Measurements from ENCODE around the gene ANGPTL2.

Gene ANGPTL2

GRCh38 chr9:127078336-127078735 is 44.1 kb downstream of the ANGPTL2 start:
- DNase-seq: no peak
- Mint-ChIP-seq H3K27ac (no peak overlapping the region), H3K9me3 (no peaks in the 10 kb centered on the region), H3K4me1 (ENCODE audit: low read depth) (no peaks in the 10 kb centered on the region), H3K36me3 (ENCODE audit: low read depth) (no peaks in the 10 kb centered on the region), H3K27me3 (no peaks in the 10 kb centered on the region), H3K4me3 (no peak overlapping the region)

- Mint-ChIP-seq H3K4me3 (no peak overlapping the region), H3K27me3 (no peaks in the 10 kb centered on the region), H3K27ac (no peak overlapping the region), H3K36me3 (ENCODE audit: low read depth) (no peaks in the 10 kb centered on the region), H3K4me1 (ENCODE audit: low read depth) (no peaks in the 10 kb centered on the region), H3K9me3 (no peaks in the 10 kb centered on the region)
- no peak for DNase-seq
Measured at GRCh38 chr9:127077644-127077946, 44.8 kb downstream of the ANGPTL2 start.

GRCh38 chr9:127076860-127077643 is 45.4 kb downstream of the ANGPTL2 start:
- Mint-ChIP-seq H3K27ac (no peak overlapping the region), H3K36me3 (ENCODE audit: low read depth) (peaks cover 3% of the 10 kb centered on the region), H3K9me3 (peaks cover 3% of the 10 kb centered on the region), H3K4me3 (no peak overlapping the region), H3K27me3 (no peaks in the 10 kb centered on the region), H3K4me1 (ENCODE audit: low read depth) (no peaks in the 10 kb centered on the region)
- no peak for DNase-seq

DNA sequence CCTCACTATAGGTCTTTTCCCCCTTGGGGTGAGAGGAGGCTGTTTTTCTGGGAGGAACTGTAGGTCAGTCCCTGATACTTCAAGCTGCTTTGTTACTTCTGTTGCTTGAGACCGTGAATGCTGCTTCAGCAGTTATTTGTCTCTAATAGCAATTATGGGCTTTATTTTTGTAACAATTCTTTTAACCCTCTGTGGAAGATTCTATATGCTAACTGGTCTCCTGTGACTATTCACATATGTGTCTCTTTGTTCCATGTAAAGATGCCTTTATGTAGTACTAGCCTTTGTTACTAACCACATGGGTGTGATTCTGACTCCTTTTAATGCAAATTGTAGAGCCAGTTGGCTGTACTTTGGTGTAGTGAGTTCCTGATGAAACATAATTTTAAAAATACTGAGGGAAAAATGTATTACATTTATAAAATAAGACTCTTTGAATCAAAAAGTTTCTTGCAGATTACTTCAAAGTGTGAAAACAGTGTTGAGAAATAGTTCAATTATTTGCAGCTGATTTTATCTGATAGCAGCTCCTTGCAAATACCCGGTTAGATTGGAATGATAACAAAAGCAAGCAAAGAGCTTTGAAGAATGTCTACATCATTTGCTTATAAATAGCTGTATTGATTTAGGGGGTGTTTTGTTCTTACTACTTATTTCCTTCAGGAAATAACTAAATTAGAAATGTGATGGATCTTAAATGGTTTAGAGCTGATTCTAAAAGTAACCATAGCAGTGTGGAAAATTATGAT is 46.6 kb downstream of the ANGPTL2 start:
- Mint-ChIP-seq H3K4me3 (no peak overlapping the region), H3K27me3 (no peaks in the 10 kb centered on the region), H3K27ac (no peak overlapping the region), H3K36me3 (ENCODE audit: low read depth) (peaks cover 9% of the 10 kb centered on the region), H3K9me3 (peaks cover 10% of the 10 kb centered on the region), H3K4me1 (ENCODE audit: low read depth) (no peaks in the 10 kb centered on the region)
- no peak for DNase-seq

- no peak for DNase-seq
Measured at GRCh38 chr9:127074561-127075548, 47.6 kb downstream of the ANGPTL2 start.

GRCh38 chr9:127067603-127068220 is 54.7 kb downstream of the ANGPTL2 start:
- H3K27ac Mint-ChIP-seq: no peak overlapping the region
- no peak for DNase-seq
- no peaks in the 10 kb centered on the region for H3K27me3 Mint-ChIP-seq
- H3K36me3 Mint-ChIP-seq (ENCODE audit: low read depth): peaks cover 11% of the 10 kb centered on the region
- H3K4me3 Mint-ChIP-seq: no peak overlapping the region
- H3K4me1 Mint-ChIP-seq (ENCODE audit: low read depth): no peaks in the 10 kb centered on the region
- H3K9me3 Mint-ChIP-seq: peaks cover 10% of the 10 kb centered on the region

More at GRCh38 chr9:127074561-127075548, 47.6 kb downstream of the ANGPTL2 start:
- Mint-ChIP-seq H3K4me3 (no peak overlapping the region), H3K4me1 (ENCODE audit: low read depth) (no peaks in the 10 kb centered on the region), H3K27me3 (no peaks in the 10 kb centered on the region), H3K9me3 (peaks cover 10% of the 10 kb centered on the region), H3K27ac (no peak overlapping the region), H3K36me3 (ENCODE audit: low read depth) (peaks cover 11% of the 10 kb centered on the region)

DNA sequence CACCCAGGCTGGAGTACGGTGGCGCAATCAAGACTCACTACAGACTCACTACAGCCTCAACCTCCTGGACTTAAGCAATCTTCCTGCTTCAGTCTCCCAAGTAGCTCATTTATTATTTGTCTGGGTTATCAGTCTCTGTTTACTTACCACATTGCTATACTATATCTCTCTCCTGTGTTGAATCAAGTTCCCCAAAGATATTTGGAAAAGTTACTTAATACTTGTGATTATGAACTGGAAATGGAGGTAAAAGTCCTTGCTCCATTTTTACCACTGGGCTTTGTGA is 55.6 kb downstream of the ANGPTL2 start:
- no peaks in the 10 kb centered on the region for H3K4me1 Mint-ChIP-seq (ENCODE audit: low read depth)
- DNase-seq: no peak
- peaks cover 5% of the 10 kb centered on the region for H3K9me3 Mint-ChIP-seq
- H3K4me3 Mint-ChIP-seq: no peak overlapping the region
- no peaks in the 10 kb centered on the region for H3K27me3 Mint-ChIP-seq
- H3K27ac Mint-ChIP-seq: no peak overlapping the region
- H3K36me3 Mint-ChIP-seq (ENCODE audit: low read depth): peaks cover 5% of the 10 kb centered on the region

DNA sequence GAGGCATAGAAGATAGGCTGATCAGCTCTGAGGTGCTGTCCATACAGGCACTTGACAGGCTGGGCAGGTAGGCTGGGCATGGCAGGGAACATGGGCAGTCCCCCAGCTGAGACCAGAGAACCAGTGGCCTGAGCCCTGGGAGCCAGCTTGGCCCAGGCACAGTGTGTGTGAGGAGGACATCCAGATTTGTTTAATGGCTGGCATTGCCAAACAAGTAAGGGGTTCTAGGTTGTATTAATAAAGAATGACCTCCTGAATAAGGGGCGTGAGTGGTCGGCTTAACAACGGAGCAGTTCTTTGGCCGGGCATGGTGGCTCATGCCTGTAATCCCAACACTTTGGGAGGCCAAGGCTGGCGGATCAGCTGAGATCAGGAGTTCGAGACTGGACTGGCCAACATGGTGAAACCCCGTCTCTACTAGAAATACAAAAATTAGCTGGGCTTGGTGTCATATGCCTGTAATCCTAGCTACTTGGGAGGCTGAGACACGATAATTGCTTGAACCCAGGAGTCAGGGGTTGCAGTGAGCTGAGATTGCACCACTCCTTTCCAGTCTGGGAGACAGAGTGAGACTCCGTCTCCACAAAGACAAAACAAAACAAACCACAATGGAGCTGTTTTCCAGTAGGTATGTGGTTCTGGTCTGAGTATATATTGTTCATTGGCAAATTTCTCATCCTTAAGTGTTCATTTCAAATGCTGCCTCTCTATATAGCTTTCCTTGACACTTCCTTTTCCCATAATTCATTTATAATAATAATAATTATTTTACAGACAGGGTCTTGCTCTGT is 56.2 kb downstream of the ANGPTL2 start:
- H3K4me1 Mint-ChIP-seq (ENCODE audit: low read depth): no peaks in the 10 kb centered on the region
- peaks cover 4% of the 10 kb centered on the region for H3K36me3 Mint-ChIP-seq (ENCODE audit: low read depth)
- peaks cover 2% of the 10 kb centered on the region for H3K9me3 Mint-ChIP-seq
- no peak overlapping the region for H3K27ac Mint-ChIP-seq
- no peak for DNase-seq
- H3K27me3 Mint-ChIP-seq: no peaks in the 10 kb centered on the region
- no peak overlapping the region for H3K4me3 Mint-ChIP-seq

DNA sequence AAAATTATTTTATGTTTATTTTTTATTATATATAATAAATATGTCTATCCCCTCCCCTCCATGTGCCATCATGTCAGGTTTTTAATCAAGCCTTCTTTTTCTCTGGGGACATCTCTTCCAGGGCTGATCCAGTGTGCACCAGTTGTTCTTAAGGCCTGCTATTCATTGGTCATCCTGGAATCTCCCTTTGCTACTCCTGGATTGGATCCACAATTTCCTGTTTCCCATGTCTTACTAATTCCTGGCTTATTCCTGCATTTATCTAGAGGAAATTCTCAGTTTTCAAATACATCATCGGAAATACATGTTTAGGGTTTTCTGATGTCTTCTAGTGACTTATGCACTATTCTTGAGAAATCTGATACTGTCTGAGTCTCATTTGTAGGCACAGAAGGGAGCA is 56.8 kb downstream of the ANGPTL2 start:
- Mint-ChIP-seq H3K4me3 (no peak overlapping the region), H3K27ac (no peak overlapping the region), H3K27me3 (no peaks in the 10 kb centered on the region), H3K4me1 (ENCODE audit: low read depth) (no peaks in the 10 kb centered on the region), H3K36me3 (ENCODE audit: low read depth) (peaks cover 2% of the 10 kb centered on the region), H3K9me3 (no peaks in the 10 kb centered on the region)
- no peak for DNase-seq

DNA sequence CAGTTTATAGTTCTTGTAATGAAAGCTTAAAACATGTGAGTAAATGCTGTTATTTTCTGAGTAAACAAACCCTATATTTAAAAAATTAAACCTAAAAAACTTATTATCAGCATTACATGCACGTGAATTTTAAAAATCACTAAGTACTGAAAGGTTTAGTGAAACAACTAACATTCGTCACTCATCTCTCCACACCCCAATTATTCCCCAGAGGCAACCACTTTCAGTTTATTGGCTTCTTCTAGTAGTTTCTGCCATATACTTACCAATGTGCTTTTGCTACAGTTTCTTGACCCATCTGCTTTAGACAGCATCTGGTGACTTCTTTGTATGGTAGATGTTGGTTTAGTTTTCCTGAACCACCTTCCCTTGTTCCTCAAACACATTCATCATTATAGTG is 58.1 kb downstream of the ANGPTL2 start:
- H3K4me1 Mint-ChIP-seq (ENCODE audit: low read depth): no peaks in the 10 kb centered on the region
- no peaks in the 10 kb centered on the region for H3K36me3 Mint-ChIP-seq (ENCODE audit: low read depth)
- no peak for DNase-seq
- H3K9me3 Mint-ChIP-seq: no peaks in the 10 kb centered on the region
- H3K27me3 Mint-ChIP-seq: no peaks in the 10 kb centered on the region
- no peak overlapping the region for H3K4me3 Mint-ChIP-seq
- no peak overlapping the region for H3K27ac Mint-ChIP-seq

DNA sequence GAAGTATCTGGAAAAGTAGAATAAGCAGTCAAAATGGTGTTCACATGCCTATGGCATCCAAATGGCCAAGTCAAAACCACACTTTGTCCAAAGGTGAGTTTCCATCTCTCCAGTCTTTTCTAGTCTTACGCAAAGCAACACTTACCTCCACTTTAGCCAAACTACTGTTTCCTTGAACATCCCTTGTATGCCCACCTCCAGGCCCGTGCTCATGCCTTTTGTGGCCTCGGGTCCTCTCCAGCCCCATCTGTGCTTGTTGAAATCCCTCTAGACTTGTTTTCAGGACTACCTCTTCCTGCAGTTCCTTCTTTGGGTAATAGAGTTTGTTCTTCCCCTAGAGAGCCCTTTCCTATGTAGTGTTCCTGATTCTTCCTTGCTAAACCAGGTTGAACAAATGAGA is 61.0 kb downstream of the ANGPTL2 start:
- no peak for DNase-seq
- Mint-ChIP-seq H3K27ac (no peak overlapping the region), H3K36me3 (ENCODE audit: low read depth) (no peaks in the 10 kb centered on the region), H3K9me3 (no peaks in the 10 kb centered on the region), H3K4me1 (ENCODE audit: low read depth) (peaks cover 7% of the 10 kb centered on the region), H3K4me3 (no peak overlapping the region), H3K27me3 (no peaks in the 10 kb centered on the region)

DNA sequence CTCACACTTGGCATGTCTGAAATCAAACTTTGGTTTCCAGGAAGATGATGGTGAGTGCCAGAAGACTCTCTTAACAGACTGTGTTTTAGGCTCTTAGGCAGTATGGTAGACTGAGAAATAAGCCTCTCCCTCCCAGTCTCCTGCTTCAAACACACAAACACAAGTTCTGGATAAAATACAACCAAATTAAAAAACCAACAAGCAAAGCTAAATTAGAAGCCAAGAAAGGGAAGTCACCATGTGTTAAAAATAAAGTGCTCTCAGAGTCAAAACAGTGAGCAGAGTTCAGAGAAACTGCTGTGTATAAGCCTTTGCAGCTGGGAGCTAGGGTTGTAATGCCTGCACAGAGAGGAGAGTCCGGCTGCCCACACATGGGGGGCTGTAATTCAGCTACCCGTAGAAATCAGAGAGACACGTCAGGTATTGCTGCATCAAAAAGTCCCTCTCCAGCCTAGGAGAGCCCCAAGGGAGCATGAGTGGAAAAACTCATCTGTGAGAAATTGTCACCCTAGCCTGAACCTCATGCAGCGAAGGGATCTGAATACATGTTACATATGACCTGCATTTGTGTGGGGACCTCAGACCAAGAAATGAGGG is 62.6 kb downstream of the ANGPTL2 start:
- H3K36me3 Mint-ChIP-seq (ENCODE audit: low read depth): no peaks in the 10 kb centered on the region
- peaks cover 7% of the 10 kb centered on the region for H3K4me1 Mint-ChIP-seq (ENCODE audit: low read depth)
- no peaks in the 10 kb centered on the region for H3K9me3 Mint-ChIP-seq
- no peaks in the 10 kb centered on the region for H3K27me3 Mint-ChIP-seq
- H3K4me3 Mint-ChIP-seq: no peak overlapping the region
- no peak for DNase-seq
- H3K27ac Mint-ChIP-seq: no peak overlapping the region

GRCh38 chr9:127059030-127059429 is 63.4 kb downstream of the ANGPTL2 start:
- H3K9me3 Mint-ChIP-seq: no peaks in the 10 kb centered on the region
- peak overlapping the region; percentile 18 for H3K27ac Mint-ChIP-seq
- H3K4me3 Mint-ChIP-seq: no peak overlapping the region
- H3K36me3 Mint-ChIP-seq (ENCODE audit: low read depth): no peaks in the 10 kb centered on the region
- H3K4me1 Mint-ChIP-seq (ENCODE audit: low read depth): peaks cover 7% of the 10 kb centered on the region
- no peak for DNase-seq
- no peaks in the 10 kb centered on the region for H3K27me3 Mint-ChIP-seq

Data from activated T-cell treated with anti-CD3 and anti-CD28 coated beads, Interleukin-2, amount 50 U/mL, for 24 hours (primary cell).